GM18909 (cell line): ENCODE data around the gene MRGPRX1.
"Not testable (repeated sequence)": the region's sequence is repeated elsewhere in the genome, so short reads cannot be mapped to it uniquely, and the experiment has no call there.

Experiments
- ATAC-seq: cut with Tn5 transposase; IDR thresholded peaks from one replicate; pipeline ENCODE4 v1.9.1; 2021; ENCODE audit warnings: mild to moderate bottlenecking; ENCODE audit not compliant: unreplicated experiment, poor library complexity

Gene MRGPRX1

GRCh38 chr11:18939314-18939713, at the start of gene MRGPRX1:
Gene MRGPRX1, minus strand, starts transcription at chr11:18939414. Its CDS starts 4,630 bp downstream, at chr11:18934784.
- no peak for ATAC-seq

- no peak for ATAC-seq
Observed at GRCh38 chr11:18987454-18988231, 48.4 kb upstream of the MRGPRX1 start.

- no peak for ATAC-seq
Observed at GRCh38 chr11:18986744-18987143, 47.5 kb upstream of the MRGPRX1 start.

- ATAC-seq: no peak
Observed at GRCh38 chr11:18981897-18982296, 42.7 kb upstream of the MRGPRX1 start.

- ATAC-seq: no peak
Observed at GRCh38 chr11:18974192-18974591, 35.0 kb upstream of the MRGPRX1 start.

- ATAC-seq: no peak
Observed at GRCh38 chr11:18972336-18972735, 33.1 kb upstream of the MRGPRX1 start.

- no peak for ATAC-seq
Observed at GRCh38 chr11:18969720-18970119, 30.5 kb upstream of the MRGPRX1 start.

GRCh38 chr11:18958221-18958910, 19.2 kb upstream of the MRGPRX1 start:
- no peak for ATAC-seq

- ATAC-seq: no peak
Observed at GRCh38 chr11:18956630-18957029, 17.4 kb upstream of the MRGPRX1 start.

GRCh38 chr11:18936002-18936673, 3.1 kb downstream of the MRGPRX1 start:
- no peak for ATAC-seq

GRCh38 chr11:18934195-18934814, 4.9 kb downstream of the MRGPRX1 start:
- no peak for ATAC-seq

GRCh38 chr11:18927550-18928322, 11.5 kb downstream of the MRGPRX1 start:
- no peak for ATAC-seq

GRCh38 chr11:18925426-18925825, 13.8 kb downstream of the MRGPRX1 start:
- ATAC-seq: not testable (repeated sequence)

- ATAC-seq: no peak
Observed at GRCh38 chr11:18912883-18913282, 26.3 kb downstream of the MRGPRX1 start.

GRCh38 chr11:18907391-18907790, 31.8 kb downstream of the MRGPRX1 start:
- ATAC-seq: no peak

GRCh38 chr11:18900637-18901036, 38.6 kb downstream of the MRGPRX1 start:
- ATAC-seq: not testable (repeated sequence)

- ATAC-seq: not testable (repeated sequence)
Observed at GRCh38 chr11:18900151-18900611, 39.0 kb downstream of the MRGPRX1 start.

GRCh38 chr11:18891712-18892111, 47.5 kb downstream of the MRGPRX1 start:
- ATAC-seq: not testable (repeated sequence)

GRCh38 chr11:18890615-18891014, 48.6 kb downstream of the MRGPRX1 start:
- no peak for ATAC-seq
